Measurements from ENCODE around the gene MYO1D.
A peak's percentile ranks its signal among the peaks of the same experiment; 100 is the strongest.
"Not testable (repeated sequence)": the region's sequence is repeated elsewhere in the genome, so short reads cannot be mapped to it uniquely, and the experiment has no call there.

The MYO1D gene

GRCh38 chr17:32565401-32565800 is 311.5 kb downstream of the MYO1D start:
- DNase-seq, result no peak

- DNase-seq, result peak; percentile 40
These were observed 312.6 kb downstream of the MYO1D start for GRCh38 chr17:32564325-32564724.

GRCh38 chr17:32563583-32563982 is 313.3 kb downstream of the MYO1D start:
- DNase-seq, result no peak

GRCh38 chr17:32558997-32559650 is 317.8 kb downstream of the MYO1D start:
- DNase-seq, result peak; percentile 22

GRCh38 chr17:32558326-32558955 is 318.5 kb downstream of the MYO1D start:
- DNase-seq, result no peak

GRCh38 chr17:32555611-32556310 is 321.2 kb downstream of the MYO1D start:
- no peak for DNase-seq

- no peak for DNase-seq
These were observed 323.8 kb downstream of the MYO1D start for GRCh38 chr17:32553168-32553567.

- DNase-seq, result no peak
These were observed 324.6 kb downstream of the MYO1D start for GRCh38 chr17:32552280-32552679.

- peak; percentile 78 for DNase-seq
These were observed 325.6 kb downstream of the MYO1D start for GRCh38 chr17:32551186-32551955.

- DNase-seq, result no peak
These were observed 327.4 kb downstream of the MYO1D start for GRCh38 chr17:32549559-32549958.

GRCh38 chr17:32546031-32546444 is 330.9 kb downstream of the MYO1D start:
- no peak for DNase-seq

GRCh38 chr17:32542186-32542585 is 334.7 kb downstream of the MYO1D start:
- no peak for DNase-seq

GRCh38 chr17:32541640-32542039 is 335.3 kb downstream of the MYO1D start:
- no peak for DNase-seq

- no peak for DNase-seq
These were observed 339.9 kb downstream of the MYO1D start for GRCh38 chr17:32536736-32537643.

GRCh38 chr17:32533296-32533695 is 343.6 kb downstream of the MYO1D start:
- no peak for DNase-seq

- no peak for DNase-seq
These were observed 347.3 kb downstream of the MYO1D start for GRCh38 chr17:32529604-32530003.

GRCh38 chr17:32528825-32529224 is 348.1 kb downstream of the MYO1D start:
- DNase-seq, result no peak

GRCh38 chr17:32527146-32527545 is 349.8 kb downstream of the MYO1D start:
- no peak for DNase-seq

- DNase-seq, result no peak
These were observed 351.8 kb downstream of the MYO1D start for GRCh38 chr17:32525122-32525521.

GRCh38 chr17:32524553-32524880 is 352.4 kb downstream of the MYO1D start:
- not testable (repeated sequence) for DNase-seq

- peak; percentile 82 for DNase-seq
These were observed 352.9 kb downstream of the MYO1D start for GRCh38 chr17:32523827-32524552.
